COLO829 (cell line): Measurements from ENCODE around the gene ADCK1.
"Not testable (repeated sequence)": the region's sequence is repeated elsewhere in the genome, so short reads cannot be mapped to it uniquely, and the experiment has no call there.

Source experiments
- DNase-seq: peaks from one replicate; pipeline ENCODE4 v3.0.0; 2012; ENCODE audit warnings: low spot score

The ADCK1 gene

GRCh38 chr14:77950371-77951063 is 150.6 kb downstream of the ADCK1 start:
- DNase-seq = no peak

GRCh38 chr14:77955816-77956484 is 156.0 kb downstream of the ADCK1 start:
- DNase-seq = no peak

GRCh38 chr14:77959686-77960085 is 159.8 kb downstream of the ADCK1 start:
- DNase-seq = not testable (repeated sequence)

GRCh38 chr14:77961847-77962580 is 162.1 kb downstream of the ADCK1 start:
- no peak for DNase-seq

GRCh38 chr14:77962731-77963520 is 163.0 kb downstream of the ADCK1 start:
- DNase-seq = no peak

- no peak for DNase-seq
Measured at GRCh38 chr14:77964586-77964985, 164.7 kb downstream of the ADCK1 start.

- DNase-seq = no peak
Measured at GRCh38 chr14:77965050-77965449, 165.1 kb downstream of the ADCK1 start.

GRCh38 chr14:77965919-77966435 is 166.1 kb downstream of the ADCK1 start:
- DNase-seq = peak; percentile 25

- DNase-seq = no peak
Measured at GRCh38 chr14:77967110-77967509, 167.2 kb downstream of the ADCK1 start.

GRCh38 chr14:77970646-77971045 is 170.7 kb downstream of the ADCK1 start:
- no peak for DNase-seq

GRCh38 chr14:77973246-77973645 is 173.3 kb downstream of the ADCK1 start:
- DNase-seq = no peak

GRCh38 chr14:77976591-77976990 is 176.7 kb downstream of the ADCK1 start:
- no peak for DNase-seq

GRCh38 chr14:77979171-77979570 is 179.3 kb downstream of the ADCK1 start:
- no peak for DNase-seq

GRCh38 chr14:77979666-77980351 is 179.9 kb downstream of the ADCK1 start:
- DNase-seq = no peak

- DNase-seq = no peak
Measured at GRCh38 chr14:77980475-77981321, 180.8 kb downstream of the ADCK1 start.
